ENCODE data around the gene ASB18. TPM values are rescaled to one million over a fixed set of nuclear protein-coding genes. Genes with fewer than 3 reads are reported as not detected.

Gene ASB18
- total and polyA plus RNA-seq, 2 of the 13 experiments (the other 11 are each of a cell fraction or from before 2014, with no cell fraction given): not detected

- no TSS peak for BruUV-seq (replicated peaks)
- Histone ChIP-seq H3K4me1 (ENCODE audit: insufficient read depth, low read length) (no peaks in the 10 kb centered on the region), H3K4me2 (ENCODE audit: low read depth, low read length) (no peak overlapping the region), H2AFZ (ENCODE audit: low read length) (no peak overlapping the region), H3K27ac (ENCODE audit: extremely low read length, insufficient read depth, low read length) (no peak overlapping the region), H3K9me3 (ENCODE audit: low read length) (no peaks in the 10 kb centered on the region), H3K4me3 (replicated peaks in 1 of 3; ENCODE audit: insufficient read depth in 1 of 3, low read depth in 2 of 3, low read length in 3 of 3) (no peak overlapping the region), H3K27me3 (ENCODE audit: control insufficient read depth in 1 of 2, insufficient read depth in 2 of 2, low read length in 2 of 2) (peaks cover 7 to 38% of the 10 kb centered on the region in 2 experiments; a peak in 4 of 5 replicates), H3K36me3 (replicated peaks in 1 of 2; ENCODE audit: control insufficient read depth in 1 of 2, insufficient read depth in 2 of 2, low read length in 2 of 2) (no peaks in the 10 kb centered on the region), H4K20me1 (ENCODE audit: insufficient read depth, low read length) (no peaks in the 10 kb centered on the region), H3K9ac (ENCODE audit: insufficient read depth, low read depth, low read length) (no peak overlapping the region), H3K79me2 (ENCODE audit: insufficient read depth, low read length) (no peaks in the 10 kb centered on the region)
- ChIA-PET POLR2A (no interaction called here), CTCF (ENCODE audit: low intra/inter-chr PET ratio, low total read pairs) (no interaction called here)
- WGBS (ENCODE audit: low lambda C conversion rate): 19% methylated on average over 7 of the region's 7 CpGs
- no peak for ATAC-seq
- in situ Hi-C loops (cut with HindIII; ENCODE audit: extremely low pct_ligation_motif_present, low pct_unique_long_range_greater_than_20kb): no loop called here
- no peak for DNase-seq (ENCODE audit: low spot score)
- no peak for FAIRE-seq
- TF ChIP-seq KLF12 (CRISPR knock-in tag; IDR thresholded peaks at IDR 0.05; ENCODE audit: borderline replicate concordance) (no peak), SIX4 (CRISPR knock-in tag; IDR thresholded peaks at IDR 0.05) (no peak), CERS6 (CRISPR knock-in tag; IDR thresholded peaks at IDR 0.05) (no peak), MAX (IDR thresholded peaks at IDR 0.05) (no peak)
- intact Hi-C loops (cut with micrococcal nuclease; ENCODE audit: unreplicated experiment): no loop called here
Observed at GRCh38 chr2:236196366-236196765, 67.8 kb downstream of the ASB18 start.

- Histone ChIP-seq H3K79me2 (ENCODE audit: insufficient read depth, low read length) (no peaks in the 10 kb centered on the region), H4K20me1 (ENCODE audit: insufficient read depth, low read length) (no peaks in the 10 kb centered on the region), H3K27me3 (ENCODE audit: control insufficient read depth in 1 of 2, insufficient read depth in 2 of 2, low read length in 2 of 2) (peaks cover 7 to 38% of the 10 kb centered on the region in 2 experiments; a peak in 4 of 5 replicates), H3K9me3 (ENCODE audit: low read length) (no peaks in the 10 kb centered on the region), H3K36me3 (replicated peaks in 1 of 2; ENCODE audit: control insufficient read depth in 1 of 2, insufficient read depth in 2 of 2, low read length in 2 of 2) (no peaks in the 10 kb centered on the region), H3K4me1 (ENCODE audit: insufficient read depth, low read length) (no peaks in the 10 kb centered on the region), H3K4me2 (ENCODE audit: low read depth, low read length) (no peak overlapping the region), H3K9ac (ENCODE audit: insufficient read depth, low read depth, low read length) (no peak overlapping the region), H3K4me3 (replicated peaks in 1 of 3; ENCODE audit: insufficient read depth in 1 of 3, low read depth in 2 of 3, low read length in 3 of 3) (no peak overlapping the region), H3K27ac (ENCODE audit: extremely low read length, insufficient read depth, low read length) (no peak overlapping the region), H2AFZ (ENCODE audit: low read length) (no peak overlapping the region)
- in situ Hi-C loops (cut with HindIII; ENCODE audit: extremely low pct_ligation_motif_present, low pct_unique_long_range_greater_than_20kb): no loop called here
- DNase-seq (ENCODE audit: low spot score): no peak
- FAIRE-seq: no peak
- ChIA-PET POLR2A (no interaction called here), CTCF (ENCODE audit: low intra/inter-chr PET ratio, low total read pairs) (no interaction called here)
- ATAC-seq: no peak
- intact Hi-C loops (cut with micrococcal nuclease; ENCODE audit: unreplicated experiment): no loop called here
- BruUV-seq (replicated peaks): no TSS peak
- WGBS (ENCODE audit: low lambda C conversion rate): 21% methylated on average over 10 of the region's 12 CpGs
- TF ChIP-seq E2F5 (CRISPR knock-in tag; conservative IDR thresholded peaks at IDR 0.05): no peak
- no peak for TF ChIP-seq ATRX (CRISPR knock-in tag; IDR thresholded peaks at IDR 0.05; ENCODE audit: borderline replicate concordance)
- TF ChIP-seq ZNF142 (CRISPR knock-in tag; IDR thresholded peaks at IDR 0.05): no peak
Observed at GRCh38 chr2:236195726-236196125, 68.5 kb downstream of the ASB18 start.
